Caco-2 (cell line): ENCODE results near the gene TSPAN9. TPM values are rescaled to one million over a fixed set of nuclear protein-coding genes. Genes with fewer than 3 reads are reported as not detected.

ENCODE experiments used
- BruUV-seq: library from RNA; stranded (reverse); fragments of 400-500 nt; replicated peaks from 2 replicates; lab custom pipeline; 2021; lab: Mats Ljungman, UMichigan
- CTCF ChIA-PET: fragments of 300-600 bp; sonication (Branson Sonifier 250); formaldehyde crosslinking; loops from one replicate; lab custom pipeline; 2022; ENCODE audit warnings: antibody characterized with exemption; lab: Charles Lee
- POLR2A ChIA-PET: fragments of 300-600 bp; sonication (Branson Sonifier 250); formaldehyde crosslinking; loops from one replicate; lab custom pipeline; 2022; ENCODE audit warnings: antibody characterized with exemption; lab: Charles Lee
- DNase-seq, 2 experiments: peaks; one replicate each; pipeline versions ENCODE4 v3.0.0 to v3.0.0-alpha.2; 2020 to 2022
- H3K27me3 ChIP-seq: replicated peaks from 2 replicates; pipeline ENCODE4 v1.6.0; 2011; ENCODE audit warnings: low read length; ENCODE audit not compliant: control insufficient read depth, insufficient read depth
- H3K36me3 ChIP-seq: 2 replicates; pipeline ENCODE4 v1.5.1; 2011; ENCODE audit warnings: low read length; ENCODE audit not compliant: control insufficient read depth, insufficient read depth
- H3K4me1 ChIP-seq: fragments of 250-450 bp; sonication (Bioruptor Pico); 2 replicates; pipeline ENCODE4 v1.5.1; 2020; ENCODE audit warnings: mild to moderate bottlenecking
- H3K4me3 ChIP-seq: 2 replicates; pipeline ENCODE4 v1.5.1; 2011; ENCODE audit warnings: low read depth, mild to moderate bottlenecking, control low read depth, low read length
- H3K9me3 ChIP-seq: fragments of 250-450 bp; sonication (Bioruptor Pico); 2 replicates; pipeline ENCODE4 v1.5.1; 2020; ENCODE audit warnings: mild to moderate bottlenecking, moderate library complexity
- H3K27ac Mint-ChIP-seq: one replicate; pipeline ENCODE4 v1.8.0; 2022; ENCODE audit warnings: mixed read lengths; ENCODE audit not compliant: unreplicated experiment
- H3K27me3 Mint-ChIP-seq: one replicate; pipeline ENCODE4 v1.8.0; 2022; ENCODE audit warnings: mixed read lengths; ENCODE audit not compliant: insufficient read depth, unreplicated experiment
- H3K36me3 Mint-ChIP-seq: one replicate; pipeline ENCODE4 v1.8.0; 2022; ENCODE audit warnings: mild to moderate bottlenecking, mixed read lengths; ENCODE audit not compliant: insufficient read depth, unreplicated experiment
- H3K4me1 Mint-ChIP-seq: one replicate; pipeline ENCODE4 v1.8.0; 2022; ENCODE audit warnings: low read depth, mixed read lengths; ENCODE audit not compliant: unreplicated experiment
- H3K4me3 Mint-ChIP-seq: one replicate; pipeline ENCODE4 v1.8.0; 2022; ENCODE audit warnings: mild to moderate bottlenecking, moderate library complexity, mixed read lengths; ENCODE audit not compliant: unreplicated experiment
- H3K9me3 Mint-ChIP-seq: one replicate; pipeline ENCODE4 v1.8.0; 2022; ENCODE audit warnings: mixed read lengths; ENCODE audit not compliant: unreplicated experiment
- CTCF ChIP-seq, 2 experiments: fragments of 200-600 bp in 1 of 2; IDR thresholded peaks; 1 replicate in 1 of 2; 2 replicates in 1 of 2; pipeline versions ENCODE4 v1.5.1 to v1.8.0; 2011 to 2022; ENCODE audit warnings: antibody characterized with exemption in 1 of 2, control low read depth in 1 of 2, inconsistent platforms in 1 of 2, low read depth in 1 of 2, low read length in 1 of 2, mild to moderate bottlenecking in 1 of 2, moderate library complexity in 1 of 2; ENCODE audit not compliant: insufficient read depth in 1 of 2, severe bottlenecking in 1 of 2, unreplicated experiment in 1 of 2
- intact Hi-C: fragments of 100-400 bp; cut with micrococcal nuclease; formaldehyde crosslinking; loops from one replicate; pipeline ENCODE4 v1.10.0; 2022; ENCODE audit not compliant: unreplicated experiment
- total RNA-seq: library from RNA; stranded (reverse); gene quantifications from 2 replicates; pipeline ENCODE4 v1.2.3, GENCODE V29; 2022

TSPAN9 gene
- total RNA-seq, 1 experiment from 2014 or later: 49.1 TPM

- no peak for DNase-seq
- no peaks in the 10 kb centered on the region for H3K9me3 Mint-ChIP-seq
- ChIA-PET CTCF (no interaction called here), POLR2A (no interaction called here)
- H3K27ac Mint-ChIP-seq: no peak overlapping the region
- BruUV-seq: no TSS peak
- H3K4me1 Mint-ChIP-seq: peaks cover 6% of the 10 kb centered on the region
- Histone ChIP-seq H3K4me3 (no peak overlapping the region), H3K27me3 (peaks cover 2% of the 10 kb centered on the region), H3K4me1 (no peaks in the 10 kb centered on the region), H3K36me3 (no peaks in the 10 kb centered on the region), H3K9me3 (no peaks in the 10 kb centered on the region)
- H3K4me3 Mint-ChIP-seq: no peak overlapping the region
- H3K36me3 Mint-ChIP-seq: no peaks in the 10 kb centered on the region
- intact Hi-C loops: no loop called here
- no peak for TF ChIP-seq CTCF (IDR thresholded peaks at IDR 0.05; ENCODE audit: insufficient read depth in 1 of 2, low read depth in 1 of 2, low read length in 1 of 2, severe bottlenecking in 1 of 2, unreplicated experiment in 1 of 2)
- H3K27me3 Mint-ChIP-seq: peaks cover 16% of the 10 kb centered on the region
These were observed 218.0 kb downstream of the TSPAN9 start for GRCh38 chr12:3295225-3295624.

DNA sequence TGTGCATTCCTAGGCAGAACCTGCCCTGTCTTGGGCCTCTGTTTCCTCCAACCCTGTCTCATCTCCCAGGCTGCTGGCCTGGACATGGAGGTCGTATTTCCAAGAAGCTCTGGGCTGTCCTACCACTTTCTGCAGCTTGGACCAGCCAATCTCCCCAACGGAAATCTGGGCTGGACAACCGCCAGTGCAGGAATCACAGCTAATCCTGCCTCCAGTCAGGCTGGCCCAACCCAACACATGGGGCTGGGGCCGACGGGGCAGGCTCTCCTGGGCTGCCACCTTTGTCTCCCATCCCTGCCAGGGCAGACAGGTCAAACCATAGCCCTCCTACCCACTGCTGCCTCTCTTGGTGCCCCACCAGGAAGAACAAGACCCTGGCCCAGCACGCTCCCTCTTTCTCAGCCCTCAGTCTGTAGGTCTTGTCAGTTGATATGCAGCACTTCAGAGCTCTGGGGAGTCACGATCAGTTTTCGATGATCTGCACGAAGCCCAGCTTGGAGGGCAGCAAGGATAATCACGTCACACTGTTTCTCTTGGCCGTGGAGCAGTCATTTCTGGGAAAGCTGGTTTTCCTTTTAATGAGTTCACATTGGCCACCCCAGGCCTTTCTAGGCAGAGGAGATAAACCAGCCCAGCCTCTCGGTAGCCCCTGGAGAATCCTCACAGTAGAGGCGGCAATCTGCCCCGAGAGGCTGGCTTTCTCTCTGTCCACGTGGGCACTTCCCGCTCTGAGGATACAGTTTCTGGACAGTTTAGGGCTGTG lies 218.6 kb downstream of the TSPAN9 start:
- H3K36me3 Mint-ChIP-seq: no peaks in the 10 kb centered on the region
- H3K27me3 ChIP-seq: peaks cover 2% of the 10 kb centered on the region
- no peak overlapping the region for H3K4me3 ChIP-seq
- H3K4me3 Mint-ChIP-seq: no peak overlapping the region
- H3K4me1 Mint-ChIP-seq: peaks cover 7% of the 10 kb centered on the region
- CTCF ChIA-PET: no interaction called here
- peaks cover 16% of the 10 kb centered on the region for H3K27me3 Mint-ChIP-seq
- TF ChIP-seq CTCF (IDR thresholded peaks at IDR 0.05; ENCODE audit: insufficient read depth in 1 of 2, low read depth in 1 of 2, low read length in 1 of 2, severe bottlenecking in 1 of 2, unreplicated experiment in 1 of 2): no peak
- H3K9me3 Mint-ChIP-seq: no peaks in the 10 kb centered on the region
- H3K27ac Mint-ChIP-seq: no peak overlapping the region
- H3K4me1 ChIP-seq: no peaks in the 10 kb centered on the region
- POLR2A ChIA-PET: no interaction called here
- intact Hi-C loops: no loop called here
- H3K36me3 ChIP-seq: no peaks in the 10 kb centered on the region
- BruUV-seq: no TSS peak
- no peak for DNase-seq
- no peaks in the 10 kb centered on the region for H3K9me3 ChIP-seq

DNA sequence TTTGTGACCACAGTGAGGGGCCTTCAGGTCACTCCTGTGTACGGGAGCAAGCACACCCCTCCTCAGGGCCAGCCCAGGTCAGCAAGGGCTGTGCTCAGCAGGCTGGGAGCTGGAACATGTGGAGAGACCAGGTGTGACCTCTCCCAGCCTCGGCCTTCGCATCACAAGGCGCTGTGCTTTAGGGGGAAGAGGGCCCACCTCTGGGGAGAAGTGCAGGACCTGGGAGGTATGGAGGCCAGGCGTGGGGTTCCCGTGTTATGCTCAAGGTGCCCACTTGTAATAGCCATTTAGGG lies 219.2 kb downstream of the TSPAN9 start:
- peaks cover 7% of the 10 kb centered on the region for H3K4me1 Mint-ChIP-seq
- CTCF ChIA-PET: no interaction called here
- no TSS peak for BruUV-seq

More for the DNA sequence above, 219.2 kb downstream of the TSPAN9 start:
- TF ChIP-seq CTCF (IDR thresholded peaks at IDR 0.05; ENCODE audit: insufficient read depth in 1 of 2, low read depth in 1 of 2, low read length in 1 of 2, severe bottlenecking in 1 of 2, unreplicated experiment in 1 of 2): no peak
- no peak for DNase-seq
- Histone ChIP-seq H3K4me1 (no peaks in the 10 kb centered on the region), H3K4me3 (no peak overlapping the region), H3K27me3 (peaks cover 2% of the 10 kb centered on the region), H3K9me3 (no peaks in the 10 kb centered on the region), H3K36me3 (no peaks in the 10 kb centered on the region)
- H3K36me3 Mint-ChIP-seq: no peaks in the 10 kb centered on the region
- H3K9me3 Mint-ChIP-seq: no peaks in the 10 kb centered on the region
- POLR2A ChIA-PET: no interaction called here
- H3K27me3 Mint-ChIP-seq: peaks cover 18% of the 10 kb centered on the region
- H3K4me3 Mint-ChIP-seq: no peak overlapping the region
- intact Hi-C loops: no loop called here
- H3K27ac Mint-ChIP-seq: no peak overlapping the region
